A673 (cell line): ENCODE data around the gene PFKFB4. TPM values are rescaled to one million over a fixed set of nuclear protein-coding genes. Genes with fewer than 3 reads are reported as not detected.

Experiments
- BruUV-seq: library from RNA; stranded (reverse); fragments of 400-500 nt; replicated peaks from 2 replicates; lab custom pipeline; 2021; lab: Mats Ljungman, UMichigan
- CTCF ChIA-PET: fragments of 300-600 bp; sonication (Branson Sonifier 250); formaldehyde crosslinking; loops from one replicate; lab custom pipeline; 2022; ENCODE audit warnings: antibody characterized with exemption; lab: Charles Lee
- POLR2A ChIA-PET: fragments of 300-600 bp; sonication (Branson Sonifier 250); formaldehyde crosslinking; loops from one replicate; lab custom pipeline; 2022; ENCODE audit warnings: antibody characterized with exemption; ENCODE audit not compliant: low non-redundant PET; lab: Charles Lee
- DNase-seq: peaks from one replicate; pipeline ENCODE4 v3.0.0-alpha.2; 2015; ENCODE audit warnings: low spot score
- H3K27ac ChIP-seq: fragments of 200-600 bp; sonication (generic); 2 replicates; pipeline ENCODE4 v1.5.1; 2016; ENCODE audit warnings: mixed run types, low read depth, mild to moderate bottlenecking, mixed read lengths, antibody characterized with exemption, low read length; ENCODE audit not compliant: poor library complexity, severe bottlenecking
- H3K27me3 ChIP-seq: fragments of 200-600 bp; sonication (generic); replicated peaks from 2 replicates; pipeline ENCODE4 v1.6.1; 2017; ENCODE audit warnings: mixed run types, low read depth, mild to moderate bottlenecking, mixed read lengths, antibody characterized with exemption, low read length; ENCODE audit not compliant: insufficient read depth, poor library complexity
- H3K36me3 ChIP-seq: fragments of 200-600 bp; sonication (generic); 2 replicates; pipeline ENCODE4 v1.6.1; 2016; ENCODE audit warnings: mixed run types, mild to moderate bottlenecking, mixed read lengths, antibody characterized with exemption, low read length; ENCODE audit not compliant: insufficient read depth, poor library complexity, severe bottlenecking
- H3K4me1 ChIP-seq: fragments of 200-600 bp; sonication (generic); 2 replicates; pipeline ENCODE4 v1.6.1; 2017; ENCODE audit warnings: mixed run types, mild to moderate bottlenecking, mixed read lengths, antibody characterized with exemption, low read length; ENCODE audit not compliant: insufficient read depth, poor library complexity, severe bottlenecking
- H3K4me3 ChIP-seq: fragments of 200-600 bp; sonication (generic); 2 replicates; pipeline ENCODE4 v1.5.1; 2016; ENCODE audit warnings: low read depth, mixed run types, mild to moderate bottlenecking, mixed read lengths, low read length; ENCODE audit not compliant: poor library complexity, severe bottlenecking
- H3K9me3 ChIP-seq: fragments of 200-600 bp; sonication (generic); 2 replicates; pipeline ENCODE4 v1.6.1; 2016; ENCODE audit warnings: mixed run types, low read depth, mild to moderate bottlenecking, mixed read lengths, antibody characterized with exemption, low read length; ENCODE audit not compliant: poor library complexity, severe bottlenecking
- EZH2 ChIP-seq: fragments of 200-600 bp; sonication (generic); IDR thresholded peaks from 2 replicates; pipeline ENCODE4 v1.6.1; 2017; ENCODE audit warnings: borderline replicate concordance, low read depth, mild to moderate bottlenecking, mixed read lengths, antibody characterized with exemption, low read length; ENCODE audit not compliant: poor library complexity, severe bottlenecking
- intact Hi-C: fragments of 100-400 bp; cut with micrococcal nuclease; formaldehyde crosslinking; loops from one replicate; pipeline ENCODE4 v1.10.0; 2022; ENCODE audit not compliant: unreplicated experiment
- total RNA-seq: library from RNA; stranded (reverse); gene quantifications from 2 replicates; pipeline ENCODE4 v1.2.3, GENCODE V29; 2021
- TF ChIP-seq, protein P1 (sequence below): fragments of 300-800, 200-600 bp; sonication (generic); conservative IDR thresholded peaks from 2 replicates; pipeline ENCODE4 v1.5.1; 2017; ENCODE audit warnings: low read depth, mild to moderate bottlenecking, antibody characterized with exemption, low read length, moderate library complexity, mixed read lengths

PFKFB4 gene
- total RNA-seq, 1 experiment from 2014 or later, result 5.0 TPM

DNA sequence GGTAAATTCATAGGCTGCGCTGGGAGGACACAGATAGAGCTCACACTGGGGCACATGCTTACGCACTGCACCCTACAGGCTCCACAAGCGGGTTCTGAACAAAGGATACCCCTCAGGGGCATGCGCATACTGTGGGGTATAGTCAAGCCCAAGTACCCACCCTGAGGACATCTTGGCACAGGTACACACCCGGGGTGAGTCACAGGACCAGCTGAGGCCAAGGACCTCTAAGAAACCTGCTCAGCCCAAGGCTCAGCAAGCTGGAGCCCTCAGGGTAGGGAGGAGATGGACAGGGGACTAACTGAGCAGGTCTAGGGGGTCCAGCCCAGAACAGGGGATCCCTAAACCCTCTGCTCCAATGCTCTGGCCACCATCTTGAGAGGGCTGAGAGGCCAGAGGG lies 55.9 kb downstream of the PFKFB4 start:
- no peaks in the 10 kb centered on the region for H3K36me3 ChIP-seq
- no peaks in the 10 kb centered on the region for H3K27me3 ChIP-seq
- no TSS peak for BruUV-seq
- H3K4me1 ChIP-seq, result peaks cover 5% of the 10 kb centered on the region
- H3K27ac ChIP-seq, result no peak overlapping the region
- ChIA-PET CTCF (no interaction called here), POLR2A (no interaction called here)
- DNase-seq, result no peak
- TF ChIP-seq EZH2, result no peak
- TF ChIP-seq, protein P1, sequence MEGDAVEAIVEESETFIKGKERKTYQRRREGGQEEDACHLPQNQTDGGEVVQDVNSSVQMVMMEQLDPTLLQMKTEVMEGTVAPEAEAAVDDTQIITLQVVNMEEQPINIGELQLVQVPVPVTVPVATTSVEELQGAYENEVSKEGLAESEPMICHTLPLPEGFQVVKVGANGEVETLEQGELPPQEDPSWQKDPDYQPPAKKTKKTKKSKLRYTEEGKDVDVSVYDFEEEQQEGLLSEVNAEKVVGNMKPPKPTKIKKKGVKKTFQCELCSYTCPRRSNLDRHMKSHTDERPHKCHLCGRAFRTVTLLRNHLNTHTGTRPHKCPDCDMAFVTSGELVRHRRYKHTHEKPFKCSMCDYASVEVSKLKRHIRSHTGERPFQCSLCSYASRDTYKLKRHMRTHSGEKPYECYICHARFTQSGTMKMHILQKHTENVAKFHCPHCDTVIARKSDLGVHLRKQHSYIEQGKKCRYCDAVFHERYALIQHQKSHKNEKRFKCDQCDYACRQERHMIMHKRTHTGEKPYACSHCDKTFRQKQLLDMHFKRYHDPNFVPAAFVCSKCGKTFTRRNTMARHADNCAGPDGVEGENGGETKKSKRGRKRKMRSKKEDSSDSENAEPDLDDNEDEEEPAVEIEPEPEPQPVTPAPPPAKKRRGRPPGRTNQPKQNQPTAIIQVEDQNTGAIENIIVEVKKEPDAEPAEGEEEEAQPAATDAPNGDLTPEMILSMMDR, result no peak
- no peaks in the 10 kb centered on the region for H3K9me3 ChIP-seq
- intact Hi-C loops, result no loop called here
- no peak overlapping the region for H3K4me3 ChIP-seq

DNA sequence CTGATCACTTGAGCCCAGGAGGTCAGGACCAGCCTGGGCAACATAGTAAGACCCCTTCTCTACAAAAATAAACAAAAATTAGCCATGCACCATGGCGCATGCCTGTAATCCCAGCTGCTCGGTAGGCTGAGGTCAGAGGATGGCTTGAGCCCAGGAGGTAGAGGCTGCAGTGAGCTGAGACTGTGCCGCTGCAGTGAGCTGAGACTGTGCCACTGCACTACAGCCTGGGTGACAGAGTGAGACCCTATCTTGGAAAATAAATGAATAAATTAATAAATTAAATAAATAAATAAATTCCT lies 63.5 kb downstream of the PFKFB4 start:
- H3K4me1 ChIP-seq, result no peaks in the 10 kb centered on the region
- intact Hi-C loops, result no loop called here
- BruUV-seq, result no TSS peak
- no peak overlapping the region for H3K27ac ChIP-seq
- TF ChIP-seq, protein P1, result no peak
- no peak for TF ChIP-seq EZH2
- H3K36me3 ChIP-seq, result no peaks in the 10 kb centered on the region
- no peaks in the 10 kb centered on the region for H3K9me3 ChIP-seq
- ChIA-PET POLR2A (no interaction called here), CTCF (no interaction called here)
- H3K4me3 ChIP-seq, result no peak overlapping the region
- no peak for DNase-seq
- H3K27me3 ChIP-seq, result no peaks in the 10 kb centered on the region

DNA sequence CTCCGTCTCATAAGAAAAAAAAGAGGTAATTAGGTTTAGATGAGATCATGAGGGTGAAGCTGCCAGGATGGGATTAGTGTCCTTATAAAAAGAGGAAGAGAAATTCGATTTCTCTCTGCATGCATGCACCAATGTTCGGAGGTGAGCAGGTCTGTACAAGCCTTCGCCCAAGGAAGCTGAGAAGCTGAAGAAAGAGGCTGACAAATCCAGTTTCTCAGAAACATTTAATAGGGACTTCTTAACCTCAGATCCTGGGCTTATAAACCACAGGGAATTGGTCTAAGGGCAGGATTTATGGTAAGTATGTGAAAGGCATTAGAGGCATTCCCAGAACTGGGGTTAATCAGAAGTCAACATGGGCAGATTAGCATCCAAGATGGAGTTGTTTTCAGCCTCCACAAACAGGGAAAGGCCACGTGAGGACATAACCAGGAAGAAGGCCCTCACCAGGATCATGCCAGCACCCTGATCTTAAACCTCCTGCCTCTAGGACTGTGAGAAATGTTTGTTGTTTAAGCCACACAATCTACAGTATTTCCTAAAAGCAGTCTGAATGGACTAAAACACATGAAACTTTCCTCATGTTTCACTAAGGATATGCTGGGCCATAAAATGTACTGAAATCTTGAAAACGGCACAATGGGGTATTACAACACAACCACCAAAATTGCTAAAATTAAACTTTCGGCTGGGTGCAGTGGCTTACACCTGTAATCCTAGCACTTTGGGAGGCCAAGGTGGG lies 64.0 kb downstream of the PFKFB4 start:
- no TSS peak for BruUV-seq
- CTCF ChIA-PET, result no interaction called here
- TF ChIP-seq EZH2, result no peak
- TF ChIP-seq, protein P1, result no peak
- H3K27me3 ChIP-seq, result no peaks in the 10 kb centered on the region
- POLR2A ChIA-PET, result no interaction called here
- no peak overlapping the region for H3K4me3 ChIP-seq
- H3K36me3 ChIP-seq, result no peaks in the 10 kb centered on the region
- H3K27ac ChIP-seq, result no peak overlapping the region
- intact Hi-C loops, result no loop called here
- DNase-seq, result no peak
- H3K9me3 ChIP-seq, result no peaks in the 10 kb centered on the region
- H3K4me1 ChIP-seq, result no peaks in the 10 kb centered on the region
